ENCODE data around the gene KRT84.

DNA sequence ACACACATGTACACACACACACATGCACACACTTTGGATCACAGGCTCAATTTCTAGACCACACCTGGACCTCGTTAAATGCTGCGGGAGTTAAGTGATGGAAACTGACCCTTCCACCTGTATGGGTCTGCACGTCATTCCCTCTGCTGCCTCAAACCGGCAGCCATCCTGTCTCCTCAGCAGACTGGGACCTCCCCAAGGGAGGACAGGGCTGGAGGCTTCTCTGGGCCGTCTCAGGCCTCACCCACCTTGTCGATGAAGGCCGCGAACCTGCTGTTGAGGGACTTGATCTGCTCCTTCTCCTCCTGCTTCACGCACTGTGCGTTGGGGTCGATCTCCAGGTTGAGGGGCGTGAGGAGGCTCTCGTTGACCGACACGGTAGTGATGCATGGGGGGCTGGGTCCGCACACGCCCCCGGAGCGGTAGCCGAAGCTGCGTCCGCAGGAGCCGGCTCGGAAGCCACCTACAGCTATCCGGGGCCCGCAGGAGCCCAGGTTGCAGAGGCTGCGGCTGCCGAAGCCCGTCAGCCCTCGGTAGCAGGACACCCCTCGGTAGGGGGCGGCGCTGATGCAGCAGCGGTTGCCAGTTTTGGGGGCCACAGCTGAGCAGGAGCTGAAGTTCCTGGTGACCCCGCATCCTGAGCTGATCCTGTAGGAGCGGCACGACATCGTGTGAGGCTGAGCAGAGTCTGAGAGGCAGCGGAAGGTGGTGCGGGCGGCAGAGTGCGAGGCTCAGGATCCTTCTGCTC is 18.5 kb downstream of the KRT84 start, which contains the start of gene KRT85:
- TF ChIP-seq YY1 (IDR thresholded peaks at IDR 0.05; ENCODE audit: insufficient read depth, insufficient read length), result no peak
- TF ChIP-seq SUZ12 (IDR thresholded peaks at IDR 0.05; ENCODE audit: extremely low read depth, insufficient read depth, insufficient read length), result no peak
